Breast epithelium (tissue), 4 donors: ENCODE data around the gene PRSS8. TPM values are rescaled to one million over a fixed set of nuclear protein-coding genes. Genes with fewer than 3 reads are reported as not detected.

Experiments
- DNase-seq, 2 donors: peaks; one replicate each; pipeline ENCODE4 v3.0.0-alpha.2; 2019; ENCODE audit warnings: low spot score in 2 of 2
- H3K27ac ChIP-seq, 2 donors: fragments of 200-600 bp; sonication (generic) in 1 of 2; one replicate each; pipeline ENCODE4 v1.5.1; 2016 to 2019; ENCODE audit warnings: mild to moderate bottlenecking in 1 of 2
- H3K27me3 ChIP-seq, 2 donors: fragments of 200-600 bp; sonication (generic) in 1 of 2; one replicate each; pipeline versions ENCODE4 v1.5.1 to v1.6.0; 2017 to 2019; ENCODE audit warnings: control low read depth in 1 of 2, mild to moderate bottlenecking in 1 of 2
- H3K36me3 ChIP-seq: fragments of 200-600 bp; one replicate; pipeline ENCODE4 v1.5.1; 2019
- H3K4me1 ChIP-seq, 2 donors: fragments of 200-600 bp; sonication (generic); one replicate each; pipeline ENCODE4 v1.5.1; 2016 to 2019; ENCODE audit warnings: control low read depth in 1 of 2
- H3K4me3 ChIP-seq, 3 donors: fragments of 200-600 bp; sonication (generic); 1 replicate in 2 of 3; 2 replicates in 1 of 3; pipeline ENCODE4 v1.5.1; 2016 to 2019; ENCODE audit warnings: mild to moderate bottlenecking in 3 of 3, moderate library complexity in 2 of 3
- H3K9me3 ChIP-seq, 2 donors: fragments of 200-600 bp; sonication (generic) in 1 of 2; one replicate each; pipeline ENCODE4 v1.5.1; 2016 to 2019; ENCODE audit warnings: control low read depth in 1 of 2
- CTCF ChIP-seq, 3 donors: fragments of 450-650 bp; IDR thresholded peaks; one replicate each; pipeline ENCODE4 v1.5.1; 2016 to 2017; ENCODE audit warnings: antibody characterized with exemption in 3 of 3, mild to moderate bottlenecking in 3 of 3, moderate library complexity in 3 of 3
- POLR2A ChIP-seq: fragments of 450-650 bp; IDR thresholded peaks from one replicate; pipeline ENCODE4 v1.6.1; 2016; ENCODE audit warnings: antibody characterized with exemption, mild to moderate bottlenecking, moderate library complexity
- POLR2AphosphoS5 ChIP-seq, 3 donors: sonication (generic); formaldehyde crosslinking; IDR thresholded peaks; one replicate each; pipeline ENCODE4 v1.6.1; 2017; ENCODE audit warnings: antibody characterized with exemption in 3 of 3
- intact Hi-C: fragments of 100-400 bp; cut with DNase I; formaldehyde crosslinking; loops from one replicate; pipeline ENCODE4 v1.15.1; 2023; ENCODE audit warnings: low total_unique reads
- total RNA-seq, 3 donors: library from RNA; depleted of rRNA; stranded (reverse); fragments of >200 nt; gene quantifications; one replicate each; pipeline ENCODE4 v1.1.0, GENCODE V29; 2016

The PRSS8 gene
- total RNA-seq, 3 donors from 2014 or later, result 23.6 to 54.4 TPM; not detected in 1

GRCh38 chr16:31108794-31109558 is 26.6 kb downstream of the PRSS8 start:
- no peaks in the 10 kb centered on the region for H3K4me1 ChIP-seq
- intact Hi-C loops, result no loop called here

GRCh38 chr16:31108035-31108793 is 27.3 kb downstream of the PRSS8 start, which contains the start of gene BCKDK:
TSS of gene BCKDK (plus strand) at chr16:31108386. CDS start at chr16:31109224, 838 bp downstream.
- peaks cover 4% of the 10 kb centered on the region for H3K36me3 ChIP-seq
- no peaks in the 10 kb centered on the region for H3K4me1 ChIP-seq
- H3K27me3 ChIP-seq, result no peaks in the 10 kb centered on the region
- H3K4me3 ChIP-seq, result peak within 1 kb of the TSS; percentile 84 to 99 (median 99)
- peak; percentile 10 to 69 (median 45) for TF ChIP-seq POLR2AphosphoS5 (IDR thresholded peaks at IDR 0.05)
- no peak for TF ChIP-seq CTCF (IDR thresholded peaks at IDR 0.05)
- peak; percentile 46 for TF ChIP-seq POLR2A
- H3K27ac ChIP-seq, result peak within 1 kb of the TSS; percentile 87 to 91
- intact Hi-C loops, result no loop called here
- no peak for DNase-seq
- no peaks in the 10 kb centered on the region for H3K9me3 ChIP-seq

More at GRCh38 chr16:31108794-31109558, 26.6 kb downstream of the PRSS8 start:
- H3K27ac ChIP-seq, result peak overlapping the region; percentile 87 to 91
- no peaks in the 10 kb centered on the region for H3K27me3 ChIP-seq
- H3K36me3 ChIP-seq, result peaks cover 4% of the 10 kb centered on the region
- no peak for DNase-seq
- no peaks in the 10 kb centered on the region for H3K9me3 ChIP-seq
- no peak for TF ChIP-seq POLR2AphosphoS5 (IDR thresholded peaks at IDR 0.05)
- no peak for TF ChIP-seq POLR2A
- no peak for TF ChIP-seq CTCF (IDR thresholded peaks at IDR 0.05)
- peak overlapping the region; percentile 84 to 99 (median 99) for H3K4me3 ChIP-seq

GRCh38 chr16:31107465-31107867 is 28.1 kb downstream of the PRSS8 start:
- Histone ChIP-seq H3K4me1 (no peaks in the 10 kb centered on the region), H3K4me3 (peak overlapping the region in 1 of 3 donors; percentile 84), H3K36me3 (peaks cover 4% of the 10 kb centered on the region), H3K27me3 (no peaks in the 10 kb centered on the region), H3K27ac (no peak overlapping the region), H3K9me3 (no peaks in the 10 kb centered on the region)
- no peak for DNase-seq
- TF ChIP-seq POLR2AphosphoS5 (IDR thresholded peaks at IDR 0.05) (no peak), POLR2A (no peak), CTCF (IDR thresholded peaks at IDR 0.05) (no peak)
- intact Hi-C loops, result no loop called here

GRCh38 chr16:31106509-31107464 is 28.7 kb downstream of the PRSS8 start:
- no peaks in the 10 kb centered on the region for H3K27me3 ChIP-seq
- H3K4me3 ChIP-seq, result no peak overlapping the region
- TF ChIP-seq CTCF (IDR thresholded peaks at IDR 0.05), result no peak
- no peak for TF ChIP-seq POLR2A
- no peak for TF ChIP-seq POLR2AphosphoS5 (IDR thresholded peaks at IDR 0.05)
- no peaks in the 10 kb centered on the region for H3K9me3 ChIP-seq
- H3K36me3 ChIP-seq, result no peaks in the 10 kb centered on the region
- DNase-seq, result no peak
- intact Hi-C loops, result no loop called here
- no peak overlapping the region for H3K27ac ChIP-seq
- no peaks in the 10 kb centered on the region for H3K4me1 ChIP-seq
